GM18870 (cell line): ENCODE measurements around the gene MAP3K4.
A peak's percentile ranks its signal among the peaks of the same experiment; 100 is the strongest.
"Not testable (repeated sequence)": the region's sequence is repeated elsewhere in the genome, so short reads cannot be mapped to it uniquely, and the experiment has no call there.

Source experiments
- ATAC-seq: cut with Tn5 transposase; IDR thresholded peaks from one replicate; pipeline ENCODE4 v1.9.1; 2021; ENCODE audit warnings: moderate library complexity; ENCODE audit not compliant: unreplicated experiment

The MAP3K4 gene

GRCh38 chr6:160972111-160972510 is 19.5 kb upstream of the MAP3K4 start:
- peak; percentile 89 for ATAC-seq

GRCh38 chr6:160972594-160972993 is 19.0 kb upstream of the MAP3K4 start:
- ATAC-seq: not testable (repeated sequence)

GRCh38 chr6:160973311-160974250 is 18.0 kb upstream of the MAP3K4 start:
- no peak for ATAC-seq

- no peak for ATAC-seq
Observed at GRCh38 chr6:160974304-160974771, 17.2 kb upstream of the MAP3K4 start.

- ATAC-seq: no peak
Observed at GRCh38 chr6:160975162-160975561, 16.4 kb upstream of the MAP3K4 start.

GRCh38 chr6:160975961-160976360 is 15.6 kb upstream of the MAP3K4 start:
- not testable (repeated sequence) for ATAC-seq

GRCh38 chr6:160978141-160978901 is 13.2 kb upstream of the MAP3K4 start:
- no peak for ATAC-seq

- no peak for ATAC-seq
Observed at GRCh38 chr6:160979061-160979708, 12.4 kb upstream of the MAP3K4 start.

GRCh38 chr6:160983377-160983948 is 8.1 kb upstream of the MAP3K4 start:
- ATAC-seq: not testable (repeated sequence)

- no peak for ATAC-seq
Observed at GRCh38 chr6:160986851-160987250, 4.7 kb upstream of the MAP3K4 start.

- no peak for ATAC-seq
Observed at GRCh38 chr6:160987265-160987664, 4.3 kb upstream of the MAP3K4 start.

GRCh38 chr6:160990847-160991405 is 643 bp upstream of the MAP3K4 start:
- ATAC-seq: no peak

GRCh38 chr6:160992061-160992979 is 751 bp downstream of the MAP3K4 start:
- peak; percentile 38 for ATAC-seq

- no peak for ATAC-seq
Observed at GRCh38 chr6:160992980-160993314, 1.4 kb downstream of the MAP3K4 start.

- no peak for ATAC-seq
Observed at GRCh38 chr6:160995271-160995670, 3.7 kb downstream of the MAP3K4 start.

- ATAC-seq: no peak
Observed at GRCh38 chr6:160996131-160996601, 4.6 kb downstream of the MAP3K4 start.

- ATAC-seq: no peak
Observed at GRCh38 chr6:160998217-160998616, 6.6 kb downstream of the MAP3K4 start.

- no peak for ATAC-seq
Observed at GRCh38 chr6:160998766-160999165, 7.2 kb downstream of the MAP3K4 start.

GRCh38 chr6:160999516-160999915 is 7.9 kb downstream of the MAP3K4 start:
- ATAC-seq: no peak
